HEK293T (cell line): ENCODE data around the gene SCUBE2.

ENCODE experiments used
- BHLHE40 ChIP-seq: fragments of 450-650 bp; IDR thresholded peaks from 2 replicates; pipeline ENCODE4 v1.6.1; 2016; ENCODE audit warnings: mild to moderate bottlenecking, moderate library complexity, borderline replicate concordance
- ELF4 ChIP-seq: fragments of 450-650 bp; IDR thresholded peaks from 2 replicates; pipeline ENCODE4 v1.6.1; 2017; ENCODE audit warnings: antibody characterized with exemption
- FOXA1 ChIP-seq: fragments of 450-650 bp; IDR thresholded peaks from 2 replicates; pipeline ENCODE4 v1.6.1; 2016; ENCODE audit warnings: mild to moderate bottlenecking
- FOXK2 ChIP-seq: fragments of 450-650 bp; IDR thresholded peaks from 2 replicates; pipeline ENCODE4 v1.6.1; 2016; ENCODE audit warnings: mild to moderate bottlenecking
- PKNOX1 ChIP-seq: fragments of 450-650 bp; IDR thresholded peaks from 2 replicates; pipeline ENCODE4 v1.6.1; 2016

- TF ChIP-seq FOXA1, result no peak
- no peak for TF ChIP-seq FOXK2
- TF ChIP-seq BHLHE40, result no peak
- TF ChIP-seq PKNOX1, result no peak
- TF ChIP-seq ELF4, result no peak
These were observed 49.8 kb upstream of the SCUBE2 start for GRCh38 chr11:9141186-9141585.
